ENCODE data around the gene CENPB. TPM values are rescaled to one million over a fixed set of nuclear protein-coding genes. Genes with fewer than 3 reads are reported as not detected.

CENPB gene
- polyA plus RNA-seq, 1 of the 3 experiments (the other 2 are of a cell fraction), result 41.2 TPM

- H4K20me1 ChIP-seq (ENCODE audit: insufficient read depth), result no peaks in the 10 kb centered on the region
- H3K4me2 ChIP-seq, result 0 out of 2 replicates have a peak overlapping the region, but pooled peaks have one; percentile 91
- H3F3A ChIP-seq (replicated peaks; ENCODE audit: insufficient read depth), result no peaks in the 10 kb centered on the region
- no peak overlapping the region for H3K9ac ChIP-seq
- no peaks in the 10 kb centered on the region for H3K27me3 ChIP-seq (ENCODE audit: insufficient read depth)
- no peak for TF ChIP-seq USF1 (IDR thresholded peaks at IDR 0.05; ENCODE audit: borderline replicate concordance, low read depth)
- TF ChIP-seq ZBTB33 (IDR thresholded peaks at IDR 0.05; ENCODE audit: borderline replicate concordance, low read depth), result no peak
- no peak for TF ChIP-seq GABPA (IDR thresholded peaks at IDR 0.05; ENCODE audit: low read depth)
- no peak for TF ChIP-seq CHD2 (IDR thresholded peaks at IDR 0.05; ENCODE audit: low read length, partially characterized antibody)
- TF ChIP-seq MAX (IDR thresholded peaks at IDR 0.05; ENCODE audit: low read depth), result no peak
- TF ChIP-seq USF2 (IDR thresholded peaks at IDR 0.05; ENCODE audit: borderline replicate concordance, low read depth, low read length), result no peak
- no peak for TF ChIP-seq IRF3 (IDR thresholded peaks at IDR 0.05; ENCODE audit: low read depth, low read length)
- TF ChIP-seq TCF12 (IDR thresholded peaks at IDR 0.05), result no peak
- no peak for TF ChIP-seq TAF1 (IDR thresholded peaks at IDR 0.05; ENCODE audit: borderline replicate concordance, low read depth, low read length)
- TF ChIP-seq SIN3A (IDR thresholded peaks at IDR 0.05; ENCODE audit: borderline replicate concordance, low read depth, low read length), result no peak
- no peak for TF ChIP-seq NRF1 (IDR thresholded peaks at IDR 0.05; ENCODE audit: low read depth, low read length)
- WGBS (ENCODE audit: low lambda C conversion rate), result 93% methylated on average over 14 of the region's 14 CpGs
- DNase-seq, result no peak
- H3K36me3 ChIP-seq (replicated peaks in 1 of 2; ENCODE audit: control insufficient read depth in 1 of 2, insufficient read depth in 2 of 2, low read length in 1 of 2), result peaks cover 12 to 27% of the 10 kb centered on the region in 2 experiments
- peaks cover 11 to 23% of the 10 kb centered on the region in 2 experiments; a peak in 2 of 4 replicates for H3K4me1 ChIP-seq (ENCODE audit: control insufficient read depth in 1 of 2, insufficient read depth in 2 of 2, low read depth in 1 of 2, low read length in 1 of 2)
- peak overlapping the region in 1 of 2 experiments; percentile 84; a peak in 1 of 4 replicates for H3K4me3 ChIP-seq (ENCODE audit: low read depth in 2 of 2, low read length in 1 of 2)
- CTCF ChIA-PET, result interaction anchor here (1.3 to 8.8 kb wide), 3 partner anchors 32 to 41 kb away, joined by 3 to 161 read pairs (median 33); partner anchors contain the start of genes CENPB and SPEF1
- H3K79me2 ChIP-seq (ENCODE audit: insufficient read depth), result peaks cover 17% of the 10 kb centered on the region
- no peaks in the 10 kb centered on the region for H3K9me2 ChIP-seq
- POLR2A ChIA-PET, result no interaction called here
- H2AFZ ChIP-seq (ENCODE audit: low read depth), result no peak overlapping the region
- H3K9me3 ChIP-seq, result no peaks in the 10 kb centered on the region
- no peak overlapping the region for H3K27ac ChIP-seq (ENCODE audit: low read depth in 2 of 2, low read length in 1 of 2)
Measured at GRCh38 chr20:3821996-3822395, 35.5 kb upstream of the CENPB start.
